Stimulated activated CD8-positive, alpha-beta memory T cell treated with anti-CD3 and anti-CD28 coated beads, Interleukin-15, amount 100 ng/mL, for 4 hours (primary cell): Measurements from ENCODE around the gene ASAH2.
A peak's percentile ranks its signal among the peaks of the same experiment; 100 is the strongest.
"Not testable (repeated sequence)": the region's sequence is repeated elsewhere in the genome, so short reads cannot be mapped to it uniquely, and the experiment has no call there.

Source experiments
- DNase-seq, 2 donors: peaks; one replicate each; pipeline ENCODE4 v3.0.0-alpha.2; 2020; ENCODE audit warnings: low read depth in 2 of 2

ASAH2 gene

GRCh38 chr10:50254479-50254878, 3.2 kb upstream of the ASAH2 start:
- DNase-seq = no peak

- DNase-seq = no peak
These were observed 1.0 kb downstream of the ASAH2 start for GRCh38 chr10:50250096-50250854.

- DNase-seq = no peak
These were observed 2.7 kb downstream of the ASAH2 start for GRCh38 chr10:50248598-50248997.

GRCh38 chr10:50248062-50248461, 3.3 kb downstream of the ASAH2 start:
- no peak for DNase-seq

- no peak for DNase-seq
These were observed 7.1 kb downstream of the ASAH2 start for GRCh38 chr10:50244201-50244600.

GRCh38 chr10:50242777-50243176, 8.5 kb downstream of the ASAH2 start:
- no peak for DNase-seq

- not testable (repeated sequence) for DNase-seq
These were observed 9.8 kb downstream of the ASAH2 start for GRCh38 chr10:50241478-50241877.

GRCh38 chr10:50234486-50234885, 16.8 kb downstream of the ASAH2 start:
- DNase-seq = no peak

GRCh38 chr10:50232261-50232639, 19.1 kb downstream of the ASAH2 start:
- no peak for DNase-seq

GRCh38 chr10:50231515-50232260, 19.6 kb downstream of the ASAH2 start:
- DNase-seq = no peak

- no peak for DNase-seq
These were observed 21.9 kb downstream of the ASAH2 start for GRCh38 chr10:50229460-50229859.

GRCh38 chr10:50228672-50229071, 22.6 kb downstream of the ASAH2 start:
- no peak for DNase-seq

- DNase-seq = no peak
These were observed 24.7 kb downstream of the ASAH2 start for GRCh38 chr10:50226610-50227009.

GRCh38 chr10:50224330-50224952, 26.9 kb downstream of the ASAH2 start:
- DNase-seq = peak in 1 of 2 donors; percentile 0

GRCh38 chr10:50222199-50222598, 29.1 kb downstream of the ASAH2 start:
- no peak for DNase-seq

- DNase-seq = no peak
These were observed 29.8 kb downstream of the ASAH2 start for GRCh38 chr10:50221470-50221869.

- DNase-seq = no peak
These were observed 31.7 kb downstream of the ASAH2 start for GRCh38 chr10:50219646-50220045.

GRCh38 chr10:50219200-50219599, 32.1 kb downstream of the ASAH2 start:
- DNase-seq = no peak

- no peak for DNase-seq
These were observed 34.4 kb downstream of the ASAH2 start for GRCh38 chr10:50216894-50217293.

GRCh38 chr10:50216418-50216817, 34.9 kb downstream of the ASAH2 start:
- DNase-seq = no peak

- DNase-seq = no peak
These were observed 39.6 kb downstream of the ASAH2 start for GRCh38 chr10:50211670-50212069.

- DNase-seq = no peak
These were observed 40.4 kb downstream of the ASAH2 start for GRCh38 chr10:50210876-50211275.
